ENCODE data around the gene NDUFA13. TPM values are rescaled to one million over a fixed set of nuclear protein-coding genes. Genes with fewer than 3 reads are reported as not detected.

The NDUFA13 gene
- total RNA-seq, 3 donors from 2014 or later: 97.3 to 134 (median 99.2) TPM

- no peaks in the 10 kb centered on the region for H3K9me3 ChIP-seq
- H3K4me3 ChIP-seq: no peak overlapping the region
- peaks cover 10% of the 10 kb centered on the region for H3K36me3 ChIP-seq
- DNase-seq (ENCODE audit: low spot score in 2 of 2): no peak
- H3K4me1 ChIP-seq: no peaks in the 10 kb centered on the region
- no peak overlapping the region for H3K27ac ChIP-seq
- TF ChIP-seq POLR2A (IDR thresholded peaks at IDR 0.05): no peak
- TF ChIP-seq POLR2AphosphoS5 (IDR thresholded peaks at IDR 0.05): no peak
- TF ChIP-seq CTCF (IDR thresholded peaks at IDR 0.05): no peak
- no peaks in the 10 kb centered on the region for H3K27me3 ChIP-seq
- intact Hi-C loops (cut with DNase I; ENCODE audit: low total_unique reads): loop anchor here (10.0 kb wide), 1 partner anchor 131 kb away; no protein-coding TSS in a partner anchor
Observed at GRCh38 chr19:19495614-19496603, 20.1 kb upstream of the NDUFA13 start.

GRCh38 chr19:19498255-19498991 lies 17.6 kb upstream of the NDUFA13 start:
- Histone ChIP-seq H3K4me1 (no peaks in the 10 kb centered on the region), H3K9me3 (no peaks in the 10 kb centered on the region), H3K36me3 (peaks cover 23% of the 10 kb centered on the region), H3K4me3 (no peak overlapping the region), H3K27me3 (no peaks in the 10 kb centered on the region), H3K27ac (no peak overlapping the region)
- TF ChIP-seq POLR2AphosphoS5 (IDR thresholded peaks at IDR 0.05) (no peak), POLR2A (IDR thresholded peaks at IDR 0.05) (no peak), CTCF (IDR thresholded peaks at IDR 0.05) (no peak)
- DNase-seq (ENCODE audit: low spot score in 2 of 2): no peak
- intact Hi-C loops (cut with DNase I; ENCODE audit: low total_unique reads): loop anchor here (10.0 kb wide), 1 partner anchor 134 kb away; no protein-coding TSS in a partner anchor

DNA sequence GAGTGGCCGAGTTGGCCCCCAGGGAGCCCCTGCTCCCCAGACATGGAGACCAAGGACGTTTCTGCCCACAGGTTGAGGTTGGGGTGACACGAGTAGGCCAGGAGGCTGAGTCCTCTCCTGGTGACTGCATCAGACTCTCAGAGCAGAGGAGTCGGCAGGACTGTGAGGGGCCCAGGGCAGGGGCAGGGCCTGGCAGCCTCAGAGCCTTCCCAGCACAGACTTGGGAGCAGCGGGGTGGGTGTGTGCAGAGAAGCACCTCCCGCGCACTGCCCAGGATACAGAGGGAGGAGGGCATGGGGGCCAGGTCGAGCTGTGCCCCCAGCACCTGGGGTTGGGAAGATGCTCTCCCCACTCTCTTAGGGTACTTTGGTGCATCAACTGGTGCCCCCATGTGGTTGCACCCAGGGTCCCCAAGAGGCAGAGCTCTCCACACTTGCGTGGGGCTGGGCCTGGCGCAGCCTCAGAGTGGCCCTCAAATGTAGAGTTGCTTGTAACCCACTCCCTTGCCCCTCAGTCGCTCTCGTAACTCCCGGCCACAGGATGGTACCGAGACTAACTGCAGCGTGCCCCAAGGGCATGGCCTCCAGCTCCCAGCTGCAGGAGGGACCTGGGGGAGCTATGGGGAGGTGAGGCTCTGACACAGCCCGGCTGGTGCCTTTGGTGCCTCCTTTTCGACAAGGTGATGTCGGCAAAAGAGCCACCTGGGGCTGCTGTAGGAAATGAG lies 16.6 kb upstream of the NDUFA13 start:
- no peak for DNase-seq (ENCODE audit: low spot score in 2 of 2)
- H3K4me3 ChIP-seq: no peak overlapping the region
- no peaks in the 10 kb centered on the region for H3K9me3 ChIP-seq
- H3K4me1 ChIP-seq: no peaks in the 10 kb centered on the region
- TF ChIP-seq POLR2AphosphoS5 (IDR thresholded peaks at IDR 0.05) (no peak), POLR2A (IDR thresholded peaks at IDR 0.05) (no peak), CTCF (IDR thresholded peaks at IDR 0.05) (no peak)
- no peak overlapping the region for H3K27ac ChIP-seq
- intact Hi-C loops (cut with DNase I; ENCODE audit: low total_unique reads): loop anchor here (10.0 kb wide), 1 partner anchor 135 kb away; no protein-coding TSS in a partner anchor
- no peaks in the 10 kb centered on the region for H3K27me3 ChIP-seq
- H3K36me3 ChIP-seq: peaks cover 18% of the 10 kb centered on the region

GRCh38 chr19:19500975-19501644 lies 14.9 kb upstream of the NDUFA13 start:
- Histone ChIP-seq H3K27me3 (no peaks in the 10 kb centered on the region), H3K9me3 (no peaks in the 10 kb centered on the region), H3K36me3 (peaks cover 17% of the 10 kb centered on the region), H3K4me1 (no peaks in the 10 kb centered on the region), H3K4me3 (no peak overlapping the region), H3K27ac (no peak overlapping the region)
- DNase-seq (ENCODE audit: low spot score in 2 of 2): no peak
- intact Hi-C loops (cut with DNase I; ENCODE audit: low total_unique reads): no loop called here
- no peak for TF ChIP-seq POLR2AphosphoS5 (IDR thresholded peaks at IDR 0.05)
- TF ChIP-seq CTCF (IDR thresholded peaks at IDR 0.05): no peak
- TF ChIP-seq POLR2A (IDR thresholded peaks at IDR 0.05): no peak
